GM12891 (cell line): ENCODE results near the gene GCK.

ENCODE experiments used
- POLR2A ChIP-seq: IDR thresholded peaks from 2 replicates; pipeline ENCODE4 v1.6.1; 2011; ENCODE audit warnings: low read depth, low read length, control low read depth
- POLR2AphosphoS5 ChIP-seq: IDR thresholded peaks from 2 replicates; pipeline ENCODE4 v1.6.1; 2011; ENCODE audit warnings: low read depth, low read length, control low read depth
- POU2F2 ChIP-seq: IDR thresholded peaks from 2 replicates; pipeline ENCODE4 v1.6.1; 2011; ENCODE audit warnings: low read depth, mild to moderate bottlenecking, control low read depth, low read length, moderate library complexity
- SPI1 ChIP-seq: IDR thresholded peaks from 2 replicates; pipeline ENCODE4 v1.6.1; 2011; ENCODE audit warnings: low read depth, low read length, control low read depth
- TAF1 ChIP-seq: IDR thresholded peaks from 2 replicates; pipeline ENCODE4 v1.6.1; 2011; ENCODE audit warnings: low read depth, low read length, control low read depth

- no peak for TF ChIP-seq POLR2AphosphoS5
- TF ChIP-seq POLR2A, result no peak
- no peak for TF ChIP-seq TAF1
- TF ChIP-seq SPI1, result no peak
- TF ChIP-seq POU2F2, result no peak
Measured at GRCh38 chr7:44112231-44112996, 76.8 kb downstream of the GCK start.
